Duodenal mucosa (tissue), 2 donors: ENCODE results near the gene PUM2.

Experiments used
- H3K27ac ChIP-seq: one replicate; pipeline ENCODE4 v1.7.0; 2013; ENCODE audit warnings: low read depth, low read length
- H3K27me3 ChIP-seq, 2 donors: one replicate each; pipeline ENCODE4 v1.7.0; 2013; ENCODE audit warnings: low read length in 2 of 2, control low read depth in 1 of 2; ENCODE audit not compliant: insufficient read depth in 2 of 2, control insufficient read depth in 1 of 2
- H3K36me3 ChIP-seq, 2 donors: one replicate each; pipeline ENCODE4 v1.7.0; 2013; ENCODE audit warnings: low read length in 2 of 2, control low read depth in 1 of 2; ENCODE audit not compliant: insufficient read depth in 2 of 2, control insufficient read depth in 1 of 2
- H3K4me1 ChIP-seq, 2 donors: one replicate each; pipeline ENCODE4 v1.7.0; 2013; ENCODE audit warnings: low read length in 2 of 2, control low read depth in 1 of 2; ENCODE audit not compliant: insufficient read depth in 2 of 2, control insufficient read depth in 1 of 2
- H3K4me3 ChIP-seq, 2 donors: one replicate each; pipeline ENCODE4 v1.7.0; 2013; ENCODE audit warnings: low read length in 2 of 2, low read depth in 1 of 2
- H3K9ac ChIP-seq, 2 donors: one replicate each; pipeline ENCODE4 v1.7.0; 2013; ENCODE audit warnings: low read length in 2 of 2, low read depth in 1 of 2
- H3K9me3 ChIP-seq, 2 donors: one replicate each; pipeline ENCODE4 v1.7.0; 2013; ENCODE audit warnings: low read length in 2 of 2, control low read depth in 1 of 2; ENCODE audit not compliant: control insufficient read depth in 1 of 2

Gene PUM2

GRCh38 chr2:20205915-20206524 lies 144.6 kb downstream of the PUM2 start:
- H3K4me3 ChIP-seq, result no peak overlapping the region
- peak overlapping the region; percentile 37 to 38 for H3K9ac ChIP-seq
- H3K9me3 ChIP-seq, result no peaks in the 10 kb centered on the region
- no peaks in the 10 kb centered on the region for H3K27me3 ChIP-seq
- H3K4me1 ChIP-seq, result peaks cover 47 to 51% of the 10 kb centered on the region in 2 donors
- peaks cover 13 to 44% of the 10 kb centered on the region in 2 donors for H3K36me3 ChIP-seq
- H3K27ac ChIP-seq, result no peak overlapping the region

- H3K9ac ChIP-seq, result peak overlapping the region in 1 of 2 donors; percentile 9
- H3K27ac ChIP-seq, result no peak overlapping the region
- peaks cover 19 to 53% of the 10 kb centered on the region in 2 donors for H3K36me3 ChIP-seq
- no peaks in the 10 kb centered on the region for H3K27me3 ChIP-seq
- H3K4me3 ChIP-seq, result no peak overlapping the region
- H3K9me3 ChIP-seq, result no peaks in the 10 kb centered on the region
- H3K4me1 ChIP-seq, result peaks cover 42% of the 10 kb centered on the region in 2 donors
Measured at GRCh38 chr2:20205069-20205468, 145.6 kb downstream of the PUM2 start.

- Histone ChIP-seq H3K4me1 (peaks cover 35 to 41% of the 10 kb centered on the region in 2 donors), H3K9ac (no peak overlapping the region), H3K4me3 (no peak overlapping the region)
Measured at GRCh38 chr2:20203521-20204225, 147.0 kb downstream of the PUM2 start.

GRCh38 chr2:20203072-20203471 lies 147.6 kb downstream of the PUM2 start:
- Histone ChIP-seq H3K4me1 (peaks cover 35 to 41% of the 10 kb centered on the region in 2 donors), H3K9me3 (no peaks in the 10 kb centered on the region), H3K4me3 (no peak overlapping the region), H3K36me3 (peaks cover 19 to 55% of the 10 kb centered on the region in 2 donors), H3K27me3 (no peaks in the 10 kb centered on the region), H3K27ac (no peak overlapping the region), H3K9ac (no peak overlapping the region)

More at GRCh38 chr2:20203521-20204225, 147.0 kb downstream of the PUM2 start:
- Histone ChIP-seq H3K27me3 (no peaks in the 10 kb centered on the region), H3K9me3 (no peaks in the 10 kb centered on the region), H3K27ac (no peak overlapping the region), H3K36me3 (peaks cover 19 to 55% of the 10 kb centered on the region in 2 donors)

DNA sequence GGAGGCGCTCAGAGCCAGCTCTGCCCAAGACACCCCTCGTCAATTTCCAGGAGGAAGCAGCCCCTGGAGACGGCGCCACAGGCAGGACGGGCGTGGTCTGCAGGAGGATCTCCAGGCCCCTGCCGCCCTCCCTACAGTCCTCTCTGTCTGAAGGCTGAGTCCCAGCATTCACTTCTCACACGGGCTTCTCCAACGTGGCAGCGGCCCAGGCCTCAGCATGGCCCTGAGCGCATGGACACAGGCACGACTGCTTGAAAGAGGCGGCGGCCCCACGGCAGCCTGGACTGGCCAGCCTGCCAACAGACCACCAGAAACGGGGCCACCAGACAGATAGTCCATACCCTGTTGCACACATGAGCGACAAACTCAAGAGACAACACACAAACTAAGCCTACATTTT lies 149.0 kb downstream of the PUM2 start:
- Histone ChIP-seq H3K9me3 (no peaks in the 10 kb centered on the region), H3K4me1 (peaks cover 37 to 41% of the 10 kb centered on the region in 2 donors), H3K9ac (no peak overlapping the region), H3K36me3 (peaks cover 19 to 55% of the 10 kb centered on the region in 2 donors), H3K4me3 (no peak overlapping the region), H3K27me3 (no peaks in the 10 kb centered on the region), H3K27ac (no peak overlapping the region)

- no peak overlapping the region for H3K9ac ChIP-seq
- H3K9me3 ChIP-seq, result no peaks in the 10 kb centered on the region
- H3K4me3 ChIP-seq, result no peak overlapping the region
- H3K27ac ChIP-seq, result no peak overlapping the region
- H3K4me1 ChIP-seq, result peaks cover 35 to 40% of the 10 kb centered on the region in 2 donors
- no peaks in the 10 kb centered on the region for H3K27me3 ChIP-seq
- peaks cover 19 to 55% of the 10 kb centered on the region in 2 donors for H3K36me3 ChIP-seq
Measured at GRCh38 chr2:20200697-20201555, 149.7 kb downstream of the PUM2 start.

- Histone ChIP-seq H3K27ac (no peak overlapping the region), H3K4me3 (no peak overlapping the region), H3K9me3 (no peaks in the 10 kb centered on the region), H3K27me3 (no peaks in the 10 kb centered on the region), H3K4me1 (peaks cover 30 to 44% of the 10 kb centered on the region in 2 donors), H3K36me3 (peaks cover 19 to 48% of the 10 kb centered on the region in 2 donors), H3K9ac (no peak overlapping the region)
Measured at GRCh38 chr2:20199633-20200270, 150.9 kb downstream of the PUM2 start.

- Histone ChIP-seq H3K4me1 (peaks cover 30 to 44% of the 10 kb centered on the region in 2 donors), H3K9ac (peak overlapping the region in 1 of 2 donors; percentile 6), H3K27ac (peak overlapping the region; percentile 60), H3K36me3 (peaks cover 19 to 40% of the 10 kb centered on the region in 2 donors), H3K27me3 (no peaks in the 10 kb centered on the region), H3K9me3 (no peaks in the 10 kb centered on the region), H3K4me3 (no peak overlapping the region)
Measured at GRCh38 chr2:20198796-20199632, 151.6 kb downstream of the PUM2 start.
